ENCODE data around the gene INO80E.

INO80E gene

GRCh38 chr16:29993903-29994599, 2.0 kb upstream of the INO80E start:
- no peak for DNase-seq

GRCh38 chr16:29994600-29995323, 1.3 kb upstream of the INO80E start:
- peak in 1 of 2 experiments; percentile 45 for DNase-seq

- DNase-seq = peak; percentile 27 to 69
Measured at GRCh38 chr16:29995324-29995910, 624 bp upstream of the INO80E start, which contains the start of gene HIRIP3. Gene HIRIP3 (minus strand): TSS chr16:29995617. CDS start chr16:29995605, 12 bp downstream.

- no peak for DNase-seq
Measured at GRCh38 chr16:29996766-29997250, 767 bp downstream of the INO80E start.

- no peak for DNase-seq
Measured at GRCh38 chr16:29999605-30000004, 3.6 kb downstream of the INO80E start.

GRCh38 chr16:30000735-30001631, 4.9 kb downstream of the INO80E start:
- DNase-seq = no peak

- no peak for DNase-seq
Measured at GRCh38 chr16:30002614-30003346, 6.7 kb downstream of the INO80E start.

- no peak for DNase-seq
Measured at GRCh38 chr16:30003670-30004423, 7.8 kb downstream of the INO80E start.

- peak in 1 of 2 experiments; percentile 59 for DNase-seq
Measured at GRCh38 chr16:30004424-30004776, 8.4 kb downstream of the INO80E start.

GRCh38 chr16:30004811-30005242, 8.8 kb downstream of the INO80E start:
- peak in 1 of 2 experiments; percentile 59 for DNase-seq

GRCh38 chr16:30005341-30006094, 9.5 kb downstream of the INO80E start:
- no peak for DNase-seq

- DNase-seq = no peak
Measured at GRCh38 chr16:30006095-30006473, 10.0 kb downstream of the INO80E start.

- DNase-seq = no peak
Measured at GRCh38 chr16:30006659-30007377, 10.8 kb downstream of the INO80E start.

- no peak for DNase-seq
Measured at GRCh38 chr16:30007378-30007895, 11.4 kb downstream of the INO80E start.

GRCh38 chr16:30009085-30009862, 13.2 kb downstream of the INO80E start:
- no peak for DNase-seq

GRCh38 chr16:30009990-30010843, 14.2 kb downstream of the INO80E start:
- DNase-seq = no peak

GRCh38 chr16:30010844-30011713, 15.0 kb downstream of the INO80E start, which contains the start of gene DOC2A:
Gene DOC2A (minus strand): TSS chr16:30011027. CDS start chr16:30010222, 805 bp downstream.
- no peak for DNase-seq

Measured in NCI-H187 (cell line).